Stimulated activated CD8-positive, alpha-beta memory T cell treated with anti-CD3 and anti-CD28 coated beads, Interleukin-7, amount 100 ng/mL, for 48 hours (primary cell): ENCODE measurements around the gene KANSL2.
"Not testable (repeated sequence)": the region's sequence is repeated elsewhere in the genome, so short reads cannot be mapped to it uniquely, and the experiment has no call there.

ENCODE experiments used
- DNase-seq, 2 donors: peaks; one replicate each; pipeline ENCODE4 v3.0.0-alpha.2; 2020; ENCODE audit warnings: low read depth in 1 of 2; ENCODE audit errors: extremely low read depth in 1 of 2

The KANSL2 gene

DNA sequence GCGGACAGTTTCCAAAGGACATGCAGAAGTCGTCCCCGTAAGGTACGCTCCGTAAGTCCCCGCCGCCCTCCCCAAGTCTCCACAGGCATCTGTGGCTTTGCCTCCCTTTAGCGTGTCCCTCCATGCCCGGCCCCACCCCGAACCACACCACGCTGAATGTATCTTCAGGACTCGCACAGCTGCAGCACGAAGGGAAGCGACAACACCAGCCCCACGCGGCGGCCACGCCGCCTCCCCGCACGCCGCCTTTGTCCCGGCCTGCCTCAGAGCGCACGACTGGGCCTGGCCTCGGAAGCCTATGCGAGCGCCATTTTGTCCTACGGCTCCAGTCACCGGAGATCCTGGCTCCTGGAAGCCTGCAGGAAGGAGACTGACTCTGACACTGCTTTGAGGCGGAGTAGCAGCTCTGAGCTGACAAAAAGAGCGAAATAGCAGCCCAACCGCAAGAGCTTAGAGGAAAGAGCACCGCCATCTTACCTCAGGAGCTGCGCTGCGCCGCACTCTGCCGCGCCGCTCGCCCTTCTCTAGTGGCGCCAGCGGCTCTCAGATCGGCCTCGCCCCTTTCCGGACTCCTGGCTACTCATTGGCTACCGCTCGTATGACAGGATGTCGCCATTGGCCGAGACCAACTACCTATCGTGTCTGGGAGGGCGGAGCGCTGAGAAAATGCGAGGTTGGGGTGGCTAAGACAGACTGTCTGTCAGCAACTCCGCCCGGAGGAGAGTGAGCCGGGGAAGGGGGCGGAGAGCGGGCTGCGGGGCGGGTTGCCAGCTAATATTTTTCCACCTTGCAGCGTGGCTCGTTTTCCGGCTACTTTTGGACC lies at the start of gene KANSL2:
Gene KANSL2 (minus strand): TSS at position 529 of the 823 bp plus-strand sequence. CDS start 606 bp downstream, outside the sequence.
- DNase-seq, result peak; percentile 93 to 99

- DNase-seq, result no peak
Observed at GRCh38 chr12:48728807-48729206, 46.8 kb upstream of the KANSL2 start.

DNA sequence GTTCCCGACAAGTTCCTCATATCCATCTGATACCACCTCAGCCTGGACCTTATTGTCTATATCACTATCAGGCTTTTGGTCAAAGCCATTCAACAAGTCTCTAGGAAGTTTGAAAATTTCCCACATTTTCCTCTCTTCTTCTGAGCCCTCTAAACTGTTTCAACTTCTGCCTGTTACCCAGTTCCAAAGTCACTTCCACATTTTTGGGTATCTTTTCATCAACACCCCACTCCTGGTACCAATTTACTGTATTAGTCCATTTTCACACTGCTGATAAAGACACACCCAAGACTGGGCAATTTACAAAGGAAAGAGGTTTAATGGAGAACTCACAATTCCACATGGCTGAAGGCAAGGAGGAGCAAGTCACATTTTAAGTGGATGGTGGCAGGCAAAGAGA lies 38.7 kb upstream of the KANSL2 start:
- DNase-seq, result not testable (repeated sequence)

DNA sequence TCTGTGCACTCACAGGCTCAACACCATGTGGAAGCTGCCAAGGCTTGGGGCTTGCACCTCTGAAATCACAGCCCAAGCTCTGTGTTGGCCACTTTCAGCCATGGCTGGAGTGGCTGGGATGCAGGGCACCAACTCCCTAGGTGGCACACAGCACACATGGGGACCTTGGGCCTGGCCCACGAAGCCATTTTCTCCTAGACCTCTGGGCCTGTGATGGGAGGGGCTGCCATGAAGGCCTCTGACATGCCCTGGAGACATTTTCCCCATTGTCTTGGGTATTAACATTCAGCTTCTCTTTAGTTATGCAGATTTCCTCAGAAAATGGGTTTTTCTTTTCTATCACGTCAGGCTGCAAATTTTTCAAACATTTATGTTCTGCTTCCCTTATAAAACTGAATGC lies 38.1 kb upstream of the KANSL2 start:
- not testable (repeated sequence) for DNase-seq

DNA sequence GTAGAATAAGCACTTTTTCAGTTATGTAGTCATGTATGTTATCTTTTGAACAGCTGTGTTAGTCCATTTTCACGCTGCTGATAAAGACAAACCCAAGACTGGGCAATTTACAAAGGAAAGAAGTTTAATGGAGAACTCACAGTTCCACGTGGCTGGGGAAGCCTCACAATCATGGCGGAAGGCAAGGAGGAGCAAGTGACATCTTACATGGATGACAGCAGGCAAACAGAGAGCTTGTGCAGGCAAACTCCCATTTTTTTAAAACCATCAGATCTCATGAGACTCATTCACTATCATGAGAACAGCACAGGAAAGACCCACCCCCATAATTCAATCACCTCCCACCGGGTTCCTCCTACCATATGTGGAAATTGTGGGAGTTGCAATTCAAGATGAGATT lies 37.0 kb upstream of the KANSL2 start:
- not testable (repeated sequence) for DNase-seq

GRCh38 chr12:48717252-48717695 lies 35.2 kb upstream of the KANSL2 start:
- DNase-seq, result no peak

DNA sequence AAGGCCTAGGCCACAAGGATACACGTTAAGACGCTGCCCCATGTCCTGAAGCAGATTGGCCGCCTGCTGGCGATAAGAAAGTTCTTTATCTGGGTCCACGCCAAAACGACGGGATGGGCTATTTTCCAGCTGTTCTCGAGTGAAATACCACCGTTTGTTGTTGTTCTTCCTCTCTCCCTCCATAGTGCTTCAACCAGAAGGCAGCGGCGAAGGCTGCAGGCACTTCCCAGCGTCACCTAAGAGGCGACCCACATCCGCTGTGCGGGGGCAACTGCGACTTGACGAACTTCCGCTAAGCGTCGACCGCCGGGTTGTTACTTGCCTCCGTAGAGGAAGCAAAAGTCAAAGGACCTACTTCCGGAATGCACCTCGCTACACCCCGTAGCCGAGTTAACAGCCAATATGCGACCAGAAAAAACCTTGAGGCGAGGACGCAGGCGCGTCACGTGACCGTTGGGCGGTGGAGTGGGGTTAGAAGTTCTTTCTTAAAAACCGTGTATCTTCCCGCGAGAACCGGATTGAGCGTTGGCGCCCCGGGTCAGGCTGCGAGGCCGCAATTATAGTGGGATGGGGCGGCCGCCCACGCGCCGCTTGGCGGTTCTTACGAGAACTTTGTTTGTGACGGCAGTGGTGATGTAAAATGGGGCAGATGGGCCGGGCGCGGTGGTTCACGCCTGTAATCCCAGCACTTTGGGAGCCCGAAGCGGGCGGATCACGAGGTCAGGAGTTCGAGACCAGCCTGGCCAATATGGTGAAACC lies 34.6 kb upstream of the KANSL2 start, which contains the start of gene CCNT1:
Gene CCNT1 (minus strand): TSS at position 215 of the 759 bp plus-strand sequence. CDS start 32 bp downstream, at position 183.
- DNase-seq, result peak; percentile 97 to 99

- DNase-seq, result no peak
Observed at GRCh38 chr12:48716168-48716492, 34.1 kb upstream of the KANSL2 start.

- no peak for DNase-seq
Observed at GRCh38 chr12:48712209-48712608, 30.2 kb upstream of the KANSL2 start.

GRCh38 chr12:48698822-48699221 lies 16.8 kb upstream of the KANSL2 start:
- DNase-seq, result not testable (repeated sequence)

DNA sequence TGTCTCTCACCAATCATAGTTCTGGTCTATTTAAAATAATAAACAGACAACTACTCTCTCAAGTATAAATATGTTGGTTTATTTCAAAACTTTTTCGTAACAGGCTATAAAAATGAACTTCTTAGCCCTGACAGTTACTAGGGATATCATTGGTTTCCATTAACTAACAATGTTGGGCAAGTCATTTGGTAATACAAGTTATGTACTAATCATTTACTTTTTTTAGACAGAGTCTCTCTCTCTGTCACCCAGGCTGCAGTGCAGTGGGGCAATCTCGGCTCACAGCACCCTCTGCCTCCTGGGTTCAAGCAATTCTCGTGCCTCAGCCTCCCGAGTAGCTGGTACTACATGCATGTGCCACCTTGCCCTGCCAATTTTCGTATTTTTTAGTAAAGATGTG lies 14.6 kb upstream of the KANSL2 start:
- DNase-seq, result no peak

DNA sequence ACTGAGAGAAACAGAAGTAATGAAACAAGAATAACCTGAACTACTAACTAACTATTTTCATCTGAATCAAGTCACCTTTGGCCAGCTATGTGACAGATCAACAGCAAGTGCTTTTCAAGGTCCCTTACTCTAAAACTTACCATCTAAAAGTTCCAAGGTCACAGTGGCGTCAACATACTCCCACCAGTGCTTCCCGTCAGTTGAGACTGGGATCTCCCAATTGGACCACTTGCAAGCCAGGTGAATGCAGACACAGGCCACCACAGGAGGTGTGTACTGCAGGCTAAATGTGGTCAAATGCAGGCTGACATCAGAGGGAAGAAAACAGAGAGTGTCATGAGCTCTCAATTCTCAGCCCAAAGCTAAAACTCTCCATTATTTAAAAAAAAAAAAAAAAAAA lies 13.8 kb upstream of the KANSL2 start:
- no peak for DNase-seq

- DNase-seq, result no peak
Observed at GRCh38 chr12:48694038-48694437, 12.0 kb upstream of the KANSL2 start.

DNA sequence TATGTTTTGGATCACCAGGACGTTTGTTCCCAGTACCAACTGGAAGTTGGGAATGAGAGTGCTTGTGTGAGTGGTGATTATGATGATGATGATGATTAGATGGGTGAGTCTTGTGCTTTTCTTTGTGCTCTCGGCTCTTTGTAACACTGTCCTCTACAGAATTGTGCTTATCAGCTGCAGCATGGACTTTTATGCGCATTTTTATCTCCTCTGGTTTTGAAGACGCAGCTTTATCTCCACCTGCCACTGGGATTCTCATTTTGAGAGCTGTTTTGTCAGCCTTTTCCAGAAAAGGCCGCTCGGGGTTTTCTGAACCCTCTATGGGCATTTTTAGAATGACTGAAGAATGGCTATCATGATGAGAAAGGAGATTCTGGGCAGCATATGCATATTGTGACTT lies 11.5 kb upstream of the KANSL2 start:
- no peak for DNase-seq

- DNase-seq, result no peak
Observed at GRCh38 chr12:48691826-48692487, 9.9 kb upstream of the KANSL2 start.

DNA sequence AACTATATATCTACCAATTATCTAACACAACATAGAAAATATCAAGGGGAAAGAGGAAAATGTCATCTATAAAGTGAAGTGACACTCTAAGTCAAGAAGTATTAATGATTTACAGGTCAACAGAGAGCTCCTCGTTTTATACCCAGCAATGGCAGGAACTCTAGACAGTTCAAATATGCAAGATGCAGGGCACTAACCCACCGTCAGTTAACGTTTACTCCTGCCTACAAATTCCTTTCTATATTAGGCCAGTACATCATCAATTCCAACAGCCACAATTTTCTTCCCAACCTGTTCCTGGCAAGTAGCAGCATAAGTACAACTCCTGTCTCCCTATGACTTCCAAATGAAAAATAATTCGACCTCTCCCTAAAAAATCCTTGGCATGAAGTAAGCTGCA lies 9.0 kb upstream of the KANSL2 start:
- no peak for DNase-seq

- DNase-seq, result no peak
Observed at GRCh38 chr12:48690436-48690835, 8.4 kb upstream of the KANSL2 start.

DNA sequence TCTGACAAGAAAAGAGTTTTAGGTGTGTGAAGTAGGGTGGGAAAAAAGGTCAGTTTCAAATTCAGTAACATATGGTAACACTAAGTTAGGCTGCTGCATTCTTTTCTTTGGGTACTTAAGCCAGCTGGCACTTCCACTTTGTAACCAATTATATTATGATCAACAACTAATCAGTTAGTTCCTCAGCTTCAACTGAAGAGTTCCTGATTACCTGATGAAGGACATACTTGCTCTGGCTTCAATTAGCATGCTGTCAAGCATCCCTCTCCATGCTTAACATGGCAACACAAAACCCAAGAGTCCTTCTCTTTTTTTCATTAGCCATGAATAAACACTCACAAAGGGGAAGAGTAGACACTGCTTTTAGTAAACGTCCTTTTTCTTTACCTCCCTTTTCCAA lies 6.8 kb upstream of the KANSL2 start:
- DNase-seq, result no peak

- DNase-seq, result no peak
Observed at GRCh38 chr12:48687592-48687991, 5.6 kb upstream of the KANSL2 start.

DNA sequence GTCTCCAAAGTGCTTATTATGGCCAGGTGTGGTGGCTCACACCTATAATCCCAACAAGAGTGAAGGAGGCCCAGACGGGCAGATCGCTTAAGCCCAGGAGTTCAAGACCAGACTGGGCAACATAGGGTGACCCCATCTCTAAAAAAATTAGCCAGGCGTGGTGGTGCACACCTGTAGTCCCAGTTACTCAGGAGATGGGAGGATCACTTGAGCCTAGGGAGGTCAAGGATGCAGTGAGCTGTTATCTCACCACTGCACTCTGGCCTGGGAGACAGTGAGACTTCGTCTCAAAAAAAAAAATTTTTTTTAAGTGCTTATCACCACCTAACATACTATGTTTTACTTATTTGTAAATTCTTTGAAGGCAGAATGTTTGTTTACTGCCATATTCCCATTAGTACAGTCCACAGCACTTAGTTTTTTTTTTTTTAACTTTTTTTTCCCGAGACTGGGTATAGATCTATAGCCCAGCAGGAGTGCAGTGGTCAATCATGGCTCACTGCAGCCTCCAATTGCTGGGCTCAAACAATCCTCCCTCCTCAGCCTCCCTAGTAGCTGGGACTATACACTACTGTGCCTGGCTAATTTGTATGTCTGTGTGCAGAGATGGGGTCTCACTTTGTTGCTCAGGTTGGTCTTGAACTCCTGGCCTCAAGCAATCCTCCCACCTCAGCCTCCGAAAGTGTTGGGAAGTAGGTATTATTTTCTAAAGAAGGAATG lies 4.7 kb upstream of the KANSL2 start:
- no peak for DNase-seq
